ENCODE results near the gene SLC31A1. TPM values are rescaled to one million over a fixed set of nuclear protein-coding genes. Genes with fewer than 3 reads are reported as not detected.
"Not testable (repeated sequence)": the region's sequence is repeated elsewhere in the genome, so short reads cannot be mapped to it uniquely, and the experiment has no call there.

The SLC31A1 gene
- total RNA-seq, 4 donors from 2014 or later, result 2.9 to 5.6 (median 4.3) TPM

DNA sequence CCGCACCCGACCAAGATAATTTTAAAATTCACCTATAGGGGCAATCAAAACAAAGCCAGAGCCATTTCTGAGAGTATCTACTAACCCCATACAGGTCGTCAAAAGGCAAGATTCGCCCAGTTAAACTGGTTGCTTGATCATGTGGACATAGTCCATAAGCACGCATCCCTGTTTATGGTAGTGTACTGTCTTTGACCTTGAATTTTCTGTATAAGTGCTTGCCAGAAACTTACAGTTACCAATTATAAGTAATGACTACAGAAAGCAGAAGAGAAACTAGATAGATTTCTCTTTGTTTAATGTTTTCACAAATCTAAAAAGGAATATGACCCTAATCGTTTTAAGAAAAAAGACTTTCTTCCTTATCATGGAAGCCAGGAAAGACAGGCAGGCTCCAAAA lies 25.6 kb downstream of the SLC31A1 start:
- no peak for DNase-seq
- no peaks in the 10 kb centered on the region for H3K27me3 ChIP-seq
- no peaks in the 10 kb centered on the region for H3K36me3 ChIP-seq
- intact Hi-C loops (cut with DNase I; ENCODE audit: low total_unique reads), result no loop called here
- in situ Hi-C loops (cut with MboI; ENCODE audit: low sequenced_read_pairs in 4 of 4), result no loop called here
- H3K4me1 ChIP-seq, result no peaks in the 10 kb centered on the region
- no peak for ATAC-seq
- no peak overlapping the region for H3K4me3 ChIP-seq
- no peak overlapping the region for H3K27ac ChIP-seq
- no peak for TF ChIP-seq CTCF (IDR thresholded peaks at IDR 0.05 in 4 of 5, conservative IDR thresholded peaks at IDR 0.05 in 1 of 5)
- no peak for TF ChIP-seq POLR2A (IDR thresholded peaks at IDR 0.05)
- H3K9me3 ChIP-seq, result no peaks in the 10 kb centered on the region

- Histone ChIP-seq H3K27ac (no peak overlapping the region), H3K36me3 (no peaks in the 10 kb centered on the region), H3K4me3 (no peak overlapping the region), H3K4me1 (no peaks in the 10 kb centered on the region), H3K9me3 (no peaks in the 10 kb centered on the region), H3K27me3 (no peaks in the 10 kb centered on the region)
- ATAC-seq, result no peak
- TF ChIP-seq POLR2A (IDR thresholded peaks at IDR 0.05) (no peak), CTCF (IDR thresholded peaks at IDR 0.05 in 4 of 5, conservative IDR thresholded peaks at IDR 0.05 in 1 of 5) (no peak)
- in situ Hi-C loops (cut with MboI; ENCODE audit: low sequenced_read_pairs in 4 of 4) (no loop called here), intact Hi-C loops (cut with DNase I; ENCODE audit: low total_unique reads) (no loop called here)
- no peak for DNase-seq
Measured at GRCh38 chr9:113247640-113248039, 26.3 kb downstream of the SLC31A1 start.

GRCh38 chr9:113249661-113250060 lies 28.3 kb downstream of the SLC31A1 start:
- in situ Hi-C loops (cut with MboI; ENCODE audit: low sequenced_read_pairs in 4 of 4), result loop anchor here in 1 of 4 donors (25.0 kb wide), 1 partner anchor 413 kb away; no protein-coding TSS in a partner anchor
- H3K4me1 ChIP-seq; H3K36me3 ChIP-seq; ATAC-seq; H3K27me3 ChIP-seq; H3K27ac ChIP-seq; H3K9me3 ChIP-seq; intact Hi-C loops (cut with DNase I; ENCODE audit: low total_unique reads); DNase-seq; H3K4me3 ChIP-seq: not testable (repeated sequence)

DNA sequence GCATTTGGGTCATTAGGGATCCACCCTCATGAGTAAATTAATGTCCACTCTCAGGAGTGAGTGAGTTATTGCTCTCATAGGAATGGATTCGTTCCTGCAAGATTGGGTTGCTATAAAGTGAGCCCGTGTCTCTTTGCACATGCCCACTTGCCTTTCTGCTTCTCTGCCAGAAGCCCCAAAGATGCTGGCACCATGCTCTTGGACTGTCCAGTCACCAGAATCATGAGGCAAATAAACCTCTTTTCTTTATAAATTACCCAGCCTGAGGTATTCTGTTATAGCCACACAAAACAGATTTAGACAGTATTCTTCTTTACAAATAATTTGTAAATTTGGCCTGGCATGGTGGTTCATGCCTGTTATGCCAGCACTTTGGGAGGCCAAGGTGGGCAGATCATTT lies 29.5 kb downstream of the SLC31A1 start:
- DNase-seq (no peak), ATAC-seq (no peak)
- H3K36me3 ChIP-seq, result no peaks in the 10 kb centered on the region
- in situ Hi-C loops (cut with MboI; ENCODE audit: low sequenced_read_pairs in 4 of 4), result loop anchor here in 1 of 4 donors (25.0 kb wide), 1 partner anchor 411 kb away; no protein-coding TSS in a partner anchor
- no peaks in the 10 kb centered on the region for H3K27me3 ChIP-seq
- no peaks in the 10 kb centered on the region for H3K9me3 ChIP-seq
- H3K4me3 ChIP-seq, result no peak overlapping the region
- no peak overlapping the region for H3K27ac ChIP-seq
- TF ChIP-seq CTCF (IDR thresholded peaks at IDR 0.05 in 4 of 5, conservative IDR thresholded peaks at IDR 0.05 in 1 of 5), result no peak
- no peak for TF ChIP-seq POLR2A (IDR thresholded peaks at IDR 0.05)
- intact Hi-C loops (cut with DNase I; ENCODE audit: low total_unique reads), result no loop called here
- H3K4me1 ChIP-seq, result no peaks in the 10 kb centered on the region

DNA sequence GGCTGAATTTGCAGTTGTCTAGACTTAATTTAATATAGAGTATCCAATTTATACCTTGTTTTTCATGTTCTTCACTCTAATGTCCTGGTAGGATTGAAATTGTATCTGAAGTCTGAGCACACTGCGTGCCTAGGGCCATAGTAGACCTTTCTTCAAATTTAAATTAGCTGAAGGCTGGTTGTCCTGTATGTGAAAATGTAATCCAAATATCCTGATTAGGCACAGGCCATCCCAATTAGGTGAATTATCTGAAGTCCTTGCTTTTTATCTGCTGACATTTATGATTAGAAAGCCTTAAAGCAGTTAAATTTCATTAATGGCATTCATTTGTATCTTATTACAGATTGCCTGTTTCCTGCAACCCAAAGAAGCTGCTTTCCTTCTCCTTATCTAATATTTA lies 33.6 kb downstream of the SLC31A1 start:
- TF ChIP-seq CTCF (IDR thresholded peaks at IDR 0.05 in 4 of 5, conservative IDR thresholded peaks at IDR 0.05 in 1 of 5), result no peak
- no peak for TF ChIP-seq POLR2A (IDR thresholded peaks at IDR 0.05)
- Histone ChIP-seq H3K4me3 (no peak overlapping the region), H3K36me3 (peaks cover 0 to 24% of the 10 kb centered on the region in 2 donors), H3K4me1 (no peaks in the 10 kb centered on the region), H3K9me3 (no peaks in the 10 kb centered on the region), H3K27ac (no peak overlapping the region), H3K27me3 (no peaks in the 10 kb centered on the region)
- intact Hi-C loops (cut with DNase I; ENCODE audit: low total_unique reads), result no loop called here
- in situ Hi-C loops (cut with MboI; ENCODE audit: low sequenced_read_pairs in 4 of 4), result loop anchor here in 1 of 4 donors (25.0 kb wide), 1 partner anchor 407 kb away; no protein-coding TSS in a partner anchor
- no peak for DNase-seq
- ATAC-seq, result no peak
